Body of pancreas (tissue), 4 donors: ENCODE results near the gene ETV4. TPM values are rescaled to one million over a fixed set of nuclear protein-coding genes. Genes with fewer than 3 reads are reported as not detected.

Experiments used
- ATAC-seq: fragments of 150-250 bp; one replicate; pipeline ENCODE4 v1.9.1; 2016
- DNase-seq, 4 donors: peaks; one replicate each; pipeline ENCODE4 v3.0.0-alpha.2; 2019
- H3K27ac ChIP-seq, 4 donors: fragments of 200-600 bp; sonication (generic); 1 replicate in 3 of 4; 2 replicates in 1 of 4; pipeline versions ENCODE4 v1.5.1 to v1.6.1; 2016 to 2019; ENCODE audit warnings: mild to moderate bottlenecking in 1 of 4, mixed read lengths in 1 of 4, moderate library complexity in 1 of 4
- H3K27me3 ChIP-seq, 2 donors: fragments of 200-600 bp; sonication (generic); one replicate each; pipeline ENCODE4 v1.6.0; 2016; ENCODE audit warnings: mild to moderate bottlenecking in 1 of 2
- H3K36me3 ChIP-seq, 2 donors: fragments of 200-600 bp; sonication (generic); replicated peaks in 1 of 2; 2 replicates each; pipeline ENCODE4 v1.5.1; 2016; ENCODE audit warnings: low read depth in 2 of 2; ENCODE audit not compliant: insufficient read depth in 1 of 2
- H3K4me1 ChIP-seq: fragments of 200-600 bp; sonication (generic); one replicate; pipeline ENCODE4 v1.6.0; 2016
- H3K4me3 ChIP-seq, 2 donors: fragments of 200-600 bp; sonication (generic); 1 replicate in 1 of 2; 2 replicates in 1 of 2; pipeline ENCODE4 v1.5.1; 2016 to 2019
- H3K9me3 ChIP-seq, 3 donors: fragments of 200-600 bp; sonication (generic); 1 replicate in 2 of 3; 2 replicates in 1 of 3; pipeline ENCODE4 v1.5.1; 2016
- CTCF ChIP-seq, 7 experiments: fragments of 450-650 bp in 4 of 7; fragments of 200-600 bp in 3 of 7; sonication (generic) in 3 of 7; IDR thresholded peaks; one replicate each; pipeline ENCODE4 v1.5.1; 2016 to 2019; ENCODE audit warnings: antibody characterized with exemption in 7 of 7
- POLR2A ChIP-seq, 3 donors: fragments of 450-650 bp; IDR thresholded peaks; one replicate each; pipeline ENCODE4 v1.6.1; 2016; ENCODE audit warnings: antibody characterized with exemption in 3 of 3, mild to moderate bottlenecking in 2 of 3
- WGBS, 2 donors: methylation state at CpG; one replicate each; pipeline ENCODE4 v1.1.5; 2017; 5-methylcytosine and 5-hydroxymethylcytosine counted together
- intact Hi-C: fragments of 100-400 bp; cut with DNase I; formaldehyde crosslinking; loops from one replicate; pipeline ENCODE4 v1.15.1; 2023
- total RNA-seq, 2 donors: library from RNA; depleted of rRNA; stranded (reverse); fragments of >200 nt; gene quantifications; one replicate each; pipeline ENCODE4 v1.1.0, GENCODE V29; 2016

ETV4 gene
- total RNA-seq, 2 donors from 2014 or later, result 6.2 to 28.7 TPM

GRCh38 chr17:43554857-43555256, 8.7 kb upstream of the ETV4 start:
- DNase-seq, result no peak
- ATAC-seq, result no peak
- peaks cover 6% of the 10 kb centered on the region for H3K4me1 ChIP-seq
- intact Hi-C loops, result no loop called here
- no peaks in the 10 kb centered on the region for H3K9me3 ChIP-seq
- no peak overlapping the region for H3K4me3 ChIP-seq
- no peaks in the 10 kb centered on the region for H3K27me3 ChIP-seq
- H3K27ac ChIP-seq, result no peak overlapping the region
- no peaks in the 10 kb centered on the region for H3K36me3 ChIP-seq
- WGBS, 2 donors, result 57 to 81% methylated on average over 6 of the region's 6 CpGs
- TF ChIP-seq CTCF (IDR thresholded peaks at IDR 0.05) (no peak), POLR2A (IDR thresholded peaks at IDR 0.05) (no peak)

- H3K36me3 ChIP-seq, result no peaks in the 10 kb centered on the region
- H3K4me1 ChIP-seq, result peaks cover 6% of the 10 kb centered on the region
- no peak for ATAC-seq
- no peak overlapping the region for H3K27ac ChIP-seq
- no peak for TF ChIP-seq POLR2A (IDR thresholded peaks at IDR 0.05)
- no peak for TF ChIP-seq CTCF (IDR thresholded peaks at IDR 0.05)
- intact Hi-C loops, result no loop called here
- H3K4me3 ChIP-seq, result no peak overlapping the region
- H3K9me3 ChIP-seq, result no peaks in the 10 kb centered on the region
- no peaks in the 10 kb centered on the region for H3K27me3 ChIP-seq
- DNase-seq, result no peak
- WGBS, 2 donors, result 27 to 31% methylated on average over 2 of the region's 2 CpGs
Observed at GRCh38 chr17:43553573-43553972, 7.4 kb upstream of the ETV4 start.

DNA sequence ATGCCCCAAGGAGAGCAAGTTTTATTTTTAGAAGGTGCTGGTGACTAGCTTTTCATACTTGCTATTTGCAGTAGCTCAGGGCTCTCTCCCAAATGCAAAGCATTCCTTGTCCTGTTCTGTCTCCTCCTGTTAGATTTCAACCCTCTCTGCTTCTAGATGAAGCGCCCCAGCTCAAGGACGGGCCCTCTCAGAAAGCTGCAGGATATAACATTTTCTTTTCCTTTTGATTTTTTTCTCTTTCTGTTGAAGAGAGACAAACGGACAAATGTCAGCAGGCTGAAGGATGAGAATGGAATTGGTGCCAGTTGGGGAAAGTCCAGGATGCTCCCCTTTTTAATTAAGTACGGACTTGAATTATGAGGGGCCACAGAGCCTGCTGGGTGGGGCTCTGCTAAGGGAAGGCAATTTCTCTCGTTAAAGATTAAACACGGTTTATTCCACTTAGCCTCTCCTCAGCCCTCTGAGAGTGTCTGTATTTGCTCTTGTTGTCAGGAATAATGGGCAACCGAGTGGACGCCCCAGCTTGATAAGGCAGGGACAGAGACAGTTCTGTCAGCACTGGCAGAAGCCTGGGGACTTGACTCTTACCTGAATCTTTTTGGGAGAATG, 6.2 kb upstream of the ETV4 start:
- no peaks in the 10 kb centered on the region for H3K9me3 ChIP-seq
- no peak overlapping the region for H3K27ac ChIP-seq
- intact Hi-C loops, result no loop called here
- WGBS, 2 donors, result 26 to 34% methylated on average over 8 of the region's 8 CpGs
- no peak for TF ChIP-seq CTCF (IDR thresholded peaks at IDR 0.05)
- no peak for TF ChIP-seq POLR2A (IDR thresholded peaks at IDR 0.05)
- no peak for DNase-seq
- no peaks in the 10 kb centered on the region for H3K36me3 ChIP-seq
- no peaks in the 10 kb centered on the region for H3K27me3 ChIP-seq
- ATAC-seq, result no peak
- peaks cover 6% of the 10 kb centered on the region for H3K4me1 ChIP-seq
- no peak overlapping the region for H3K4me3 ChIP-seq

DNA sequence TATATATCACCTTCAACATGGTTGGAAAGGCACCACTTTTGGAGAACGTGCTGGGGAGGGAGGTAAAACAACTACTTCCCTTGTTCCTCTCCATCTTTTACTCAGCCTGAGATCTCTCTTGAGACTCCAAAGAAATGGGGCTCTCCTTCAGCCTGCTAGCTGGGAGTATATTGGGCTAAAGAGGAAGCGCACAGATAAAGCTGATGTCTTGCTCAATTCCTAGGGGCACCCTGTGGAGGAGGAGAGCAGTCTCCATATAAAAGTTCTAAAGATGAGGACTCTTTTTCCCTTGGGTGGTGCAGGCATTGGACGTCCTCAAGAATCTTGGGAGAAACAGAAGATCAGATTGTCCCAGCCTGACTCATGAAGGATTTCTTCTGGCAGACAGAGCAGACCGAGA, 4.6 kb upstream of the ETV4 start:
- no peak overlapping the region for H3K27ac ChIP-seq
- DNase-seq (no peak), ATAC-seq (no peak)
- intact Hi-C loops, result no loop called here
- H3K4me3 ChIP-seq, result no peak overlapping the region
- peaks cover 17% of the 10 kb centered on the region for H3K4me1 ChIP-seq
- no peaks in the 10 kb centered on the region for H3K36me3 ChIP-seq
- H3K9me3 ChIP-seq, result no peaks in the 10 kb centered on the region
- no peak for TF ChIP-seq POLR2A (IDR thresholded peaks at IDR 0.05)
- TF ChIP-seq CTCF (IDR thresholded peaks at IDR 0.05), result no peak
- no peaks in the 10 kb centered on the region for H3K27me3 ChIP-seq
- WGBS, 2 donors, result 79 to 82% methylated on average over 4 of the region's 4 CpGs

- ATAC-seq, result no peak
- H3K36me3 ChIP-seq, result no peaks in the 10 kb centered on the region
Observed at GRCh38 chr17:43549496-43549895, 3.4 kb upstream of the ETV4 start.

More at GRCh38 chr17:43549496-43549895, 3.4 kb upstream of the ETV4 start:
- no peak for DNase-seq
- no peak for TF ChIP-seq CTCF (IDR thresholded peaks at IDR 0.05)
- TF ChIP-seq POLR2A (IDR thresholded peaks at IDR 0.05), result no peak
- H3K9me3 ChIP-seq, result no peaks in the 10 kb centered on the region
- H3K4me1 ChIP-seq, result peaks cover 20% of the 10 kb centered on the region
- H3K4me3 ChIP-seq, result no peak overlapping the region
- intact Hi-C loops, result loop anchor here (10.0 kb wide), 1 partner anchor 65 kb away; the partner anchor contains the start of gene DHX8
- H3K27ac ChIP-seq, result no peak overlapping the region
- WGBS, 2 donors, result 85 to 86% methylated on average over 5 of the region's 5 CpGs
- H3K27me3 ChIP-seq, result no peaks in the 10 kb centered on the region
